ENCODE results near the gene KIF2A.

GRCh38 chr5:62348723-62349481 lies 42.9 kb downstream of the KIF2A start:
- TF ChIP-seq CTCF (IDR thresholded peaks at IDR 0.05 in 8 of 11, conservative IDR thresholded peaks at IDR 0.05 in 3 of 11) = no peak
- no peak for TF ChIP-seq POLR2AphosphoS5 (IDR thresholded peaks at IDR 0.05)
- TF ChIP-seq POLR2A (IDR thresholded peaks at IDR 0.05) = no peak
